H9 (cell line): ENCODE measurements around the gene GAL3ST3. TPM values are rescaled to one million over a fixed set of nuclear protein-coding genes. Genes with fewer than 3 reads are reported as not detected.

ENCODE experiments used
- DNase-seq: peaks from one replicate; pipeline ENCODE4 v3.0.0-alpha.2; 2017
- H2AFZ ChIP-seq: one replicate; pipeline ENCODE4 v1.6.1; 2013; ENCODE audit warnings: mild to moderate bottlenecking, low read length, control low read depth, moderate library complexity
- H2AK5ac ChIP-seq: 2 replicates; pipeline ENCODE4 v1.6.1; 2013; ENCODE audit warnings: low read length, control low read depth, mixed read lengths; ENCODE audit not compliant: insufficient read length
- H2BK120ac ChIP-seq: one replicate; pipeline ENCODE4 v1.6.1; 2013; ENCODE audit warnings: low read depth, mild to moderate bottlenecking, low read length, control low read depth, inconsistent platforms; ENCODE audit not compliant: poor library complexity, severe bottlenecking
- H2BK12ac ChIP-seq: 2 replicates; pipeline ENCODE4 v1.6.1; 2013; ENCODE audit warnings: low read length, control low read depth, mixed read lengths, low read depth; ENCODE audit not compliant: insufficient read length
- H2BK15ac ChIP-seq: 2 replicates; pipeline ENCODE4 v1.6.1; 2013; ENCODE audit warnings: low read depth, low read length, control low read depth
- H2BK20ac ChIP-seq: one replicate; pipeline ENCODE4 v1.6.1; 2013; ENCODE audit warnings: low read depth, mild to moderate bottlenecking, low read length, control low read depth, inconsistent platforms; ENCODE audit not compliant: poor library complexity, severe bottlenecking
- H2BK5ac ChIP-seq: 2 replicates; pipeline ENCODE4 v1.6.1; 2013; ENCODE audit warnings: low read length, control low read depth, mixed read lengths; ENCODE audit not compliant: insufficient read length
- H3K14ac ChIP-seq: 2 replicates; pipeline ENCODE4 v1.6.1; 2013; ENCODE audit warnings: low read length, control low read depth; ENCODE audit not compliant: insufficient read depth
- H3K18ac ChIP-seq: 2 replicates; pipeline ENCODE4 v1.6.1; 2013; ENCODE audit warnings: low read depth, mild to moderate bottlenecking, mixed read lengths, low read length, control low read depth; ENCODE audit not compliant: insufficient read length
- H3K23ac ChIP-seq: 2 replicates; pipeline ENCODE4 v1.6.1; 2013; ENCODE audit warnings: low read length, control low read depth, mixed read lengths, low read depth; ENCODE audit not compliant: insufficient read length
- H3K23me2 ChIP-seq: 2 replicates; pipeline ENCODE4 v1.6.1; 2013; ENCODE audit warnings: low read depth, mild to moderate bottlenecking, mixed read lengths, low read length, control low read depth; ENCODE audit not compliant: insufficient read length, poor library complexity, severe bottlenecking
- H3K27ac ChIP-seq: 2 replicates; pipeline ENCODE4 v1.5.1; 2013; ENCODE audit warnings: low read length, control low read depth, mixed read lengths, low read depth; ENCODE audit not compliant: insufficient read length
- H3K27me3 ChIP-seq: 2 replicates; pipeline ENCODE4 v1.6.1; 2013; ENCODE audit warnings: low read length, control low read depth, inconsistent platforms; ENCODE audit not compliant: insufficient read depth
- H3K4ac ChIP-seq: 2 replicates; pipeline ENCODE4 v1.6.1; 2013; ENCODE audit warnings: low read depth, mild to moderate bottlenecking, control low read depth, inconsistent platforms, low read length, moderate library complexity
- H3K4me1 ChIP-seq: 2 replicates; pipeline ENCODE4 v1.6.1; 2013; ENCODE audit warnings: low read length, control low read depth, inconsistent platforms; ENCODE audit not compliant: insufficient read depth
- H3K4me2 ChIP-seq: 2 replicates; pipeline ENCODE4 v1.6.1; 2013; ENCODE audit warnings: low read length, control low read depth, mixed read lengths; ENCODE audit not compliant: insufficient read length, insufficient read depth
- H3K56ac ChIP-seq: 2 replicates; pipeline ENCODE4 v1.6.1; 2013; ENCODE audit warnings: low read depth, mild to moderate bottlenecking, mixed read lengths, low read length, control low read depth; ENCODE audit not compliant: insufficient read length
- H3K79me1 ChIP-seq: 2 replicates; pipeline ENCODE4 v1.6.1; 2013; ENCODE audit warnings: low read depth, mild to moderate bottlenecking, moderate library complexity, low read length, control low read depth, inconsistent platforms; ENCODE audit not compliant: insufficient read depth, poor library complexity, severe bottlenecking
- H3K79me2 ChIP-seq: 2 replicates; pipeline ENCODE4 v1.6.1; 2013; ENCODE audit warnings: low read length, control low read depth, inconsistent platforms; ENCODE audit not compliant: insufficient read depth
- H3K9ac ChIP-seq: 2 replicates; pipeline ENCODE4 v1.6.1; 2013; ENCODE audit warnings: low read length, control low read depth, mixed read lengths; ENCODE audit not compliant: insufficient read length; ENCODE audit errors: extremely low read depth
- H3K9me3 ChIP-seq: one replicate; pipeline ENCODE4 v1.6.1; 2013; ENCODE audit warnings: low read depth, low read length, inconsistent platforms; ENCODE audit not compliant: control insufficient read depth
- H3T11ph ChIP-seq: one replicate; pipeline ENCODE4 v1.6.1; 2013; ENCODE audit warnings: mild to moderate bottlenecking, low read length, control low read depth, inconsistent platforms
- H4K20me1 ChIP-seq: one replicate; pipeline ENCODE4 v1.6.1; 2013; ENCODE audit not compliant: control insufficient read depth, insufficient read length, insufficient read depth
- H4K5ac ChIP-seq: 2 replicates; pipeline ENCODE4 v1.6.1; 2013; ENCODE audit warnings: low read depth, mild to moderate bottlenecking, mixed read lengths, low read length, control low read depth; ENCODE audit not compliant: insufficient read length
- H4K8ac ChIP-seq: replicated peaks from 2 replicates; pipeline ENCODE4 v1.6.1; 2013; ENCODE audit warnings: low read length, control low read depth, mixed read lengths, low read depth; ENCODE audit not compliant: insufficient read length
- H4K91ac ChIP-seq: 2 replicates; pipeline ENCODE4 v1.6.1; 2013; ENCODE audit warnings: low read depth, mild to moderate bottlenecking, moderate library complexity, mixed read lengths, low read length, control low read depth; ENCODE audit not compliant: insufficient read length
- H3K27ac Mint-ChIP-seq, 3 experiments: 2 replicates in 2 of 3; 3 replicates in 1 of 3; pipeline ENCODE4 v1.8.0; 2020 to 2021; ENCODE audit warnings: mixed read lengths in 3 of 3, mild to moderate bottlenecking in 1 of 3, moderate library complexity in 1 of 3
- H3K27me3 Mint-ChIP-seq: 2 replicates; pipeline ENCODE4 v1.8.0; 2021; ENCODE audit warnings: low read depth, mild to moderate bottlenecking, moderate library complexity, mixed read lengths
- H3K36me3 Mint-ChIP-seq, 3 experiments: 2 replicates in 2 of 3; 3 replicates in 1 of 3; pipeline ENCODE4 v1.8.0; 2020 to 2021; ENCODE audit warnings: low read depth in 3 of 3, mixed read lengths in 3 of 3; ENCODE audit not compliant: insufficient read depth in 1 of 3
- H3K4me1 Mint-ChIP-seq, 2 experiments: 2 replicates each; pipeline ENCODE4 v1.8.0; 2020; ENCODE audit warnings: mixed read lengths in 2 of 2
- H3K4me3 Mint-ChIP-seq, 2 experiments: 2 replicates in 1 of 2; 3 replicates in 1 of 2; pipeline ENCODE4 v1.8.0; 2020 to 2021; ENCODE audit warnings: mild to moderate bottlenecking in 2 of 2, mixed read lengths in 2 of 2, moderate library complexity in 1 of 2
- H3K9me3 Mint-ChIP-seq, 2 experiments: 2 replicates in 1 of 2; 3 replicates in 1 of 2; pipeline ENCODE4 v1.8.0; 2020; ENCODE audit warnings: mild to moderate bottlenecking in 2 of 2, mixed read lengths in 2 of 2, moderate library complexity in 1 of 2
- CTCF ChIP-seq: fragments of 200-600 bp; sonication (generic); conservative IDR thresholded peaks from 3 replicates; pipeline ENCODE4 v1.8.0; 2021; ENCODE audit warnings: antibody characterized with exemption, mild to moderate bottlenecking
- WGBS: extraction: QIAGEN DNeasy Blood & Tissue Kit; methylation state at CpG from one replicate; pipeline ENCODE4 v1.1.7; 2013; ENCODE audit warnings: missing lambda C conversion rate, low lambda C conversion rate, mixed read lengths; ENCODE audit not compliant: insufficient read length; ENCODE audit errors: extremely low coverage; 5-methylcytosine and 5-hydroxymethylcytosine counted together
- total RNA-seq: library from RNA; stranded (reverse); gene quantifications from 2 replicates; pipeline ENCODE4 v1.2.1, GENCODE V29; 2021

Gene GAL3ST3
- total RNA-seq, 1 experiment from 2014 or later, result 17.2 TPM

- Histone ChIP-seq H4K91ac (no peak overlapping the region), H2BK120ac (no peak overlapping the region), H3K14ac (no peak overlapping the region), H2BK5ac (no peak overlapping the region), H3K23ac (no peak overlapping the region), H2BK12ac (no peak overlapping the region), H2AK5ac (no peak overlapping the region), H2BK20ac (no peak overlapping the region), H4K20me1 (no peaks in the 10 kb centered on the region), H3K4me2 (no peak overlapping the region), H3K9me3 (no peaks in the 10 kb centered on the region), H4K8ac (no peak overlapping the region), H3K18ac (no peak overlapping the region), H3K4ac (no peak overlapping the region), H2AFZ (no peak overlapping the region), H3K79me2 (no peaks in the 10 kb centered on the region), H3K27ac (no peak overlapping the region), H3K23me2 (no peaks in the 10 kb centered on the region), H3K27me3 (no peaks in the 10 kb centered on the region), H4K5ac (no peak overlapping the region), H3K4me1 (no peaks in the 10 kb centered on the region), H3K79me1 (no peaks in the 10 kb centered on the region), H3K9ac (no peak overlapping the region), H3T11ph (no peak overlapping the region), H3K56ac (no peak overlapping the region), H2BK15ac (no peak overlapping the region)
- H3K9me3 Mint-ChIP-seq, result no peaks in the 10 kb centered on the region
- DNase-seq, result no peak
- WGBS, result no CpG with 5 or more reads among the region's 2 CpGs
- H3K4me1 Mint-ChIP-seq, result no peaks in the 10 kb centered on the region
- H3K27me3 Mint-ChIP-seq, result no peaks in the 10 kb centered on the region
- H3K4me3 Mint-ChIP-seq, result no peak overlapping the region
- no peak overlapping the region for H3K27ac Mint-ChIP-seq
- peaks cover 72 to 97% (median 95%) of the 10 kb centered on the region in 3 experiments for H3K36me3 Mint-ChIP-seq
- no peak for TF ChIP-seq CTCF
Measured at GRCh38 chr11:66062408-66062807, 13.4 kb upstream of the GAL3ST3 start.
